SK-N-SH (cell line): Measurements from ENCODE around the gene METTL25B. TPM values are rescaled to one million over a fixed set of nuclear protein-coding genes. Genes with fewer than 3 reads are reported as not detected.

Experiments
- CTCF ChIA-PET: fragments of 300-600, 350-600 bp; formaldehyde crosslinking; extraction: SDS; loops from one replicate; lab custom pipeline; 2021; lab: Yijun Ruan, JAX
- POLR2A ChIA-PET: fragments of 350-600 bp; sonication (Branson Sonifier 250); formaldehyde crosslinking; extraction: SDS; loops from one replicate; lab custom pipeline; 2020; ENCODE audit warnings: antibody characterized with exemption, inconsistent platforms; lab: Yijun Ruan, JAX
- DNase-seq: peaks from one replicate; pipeline ENCODE4 v3.0.0; 2012
- H2AFZ ChIP-seq: fragments of 200-600 bp; sonication (generic); 2 replicates; pipeline ENCODE4 v1.8.1; 2016; ENCODE audit warnings: antibody characterized with exemption, mild to moderate bottlenecking, low read depth
- H3F3A ChIP-seq: fragments of 200-600 bp; sonication (generic); replicated peaks from 2 replicates; pipeline ENCODE3; 2016; ENCODE audit warnings: antibody characterized with exemption, mild to moderate bottlenecking; ENCODE audit not compliant: insufficient read depth
- H3K27ac ChIP-seq, 2 experiments: fragments of 200-500 bp in 1 of 2; fragments of 200-600 bp in 1 of 2; sonication (Bioruptor generic) in 1 of 2; sonication (generic), shearing (Covaris generic) in 1 of 2; 2 replicates each; pipeline versions ENCODE4 v1.5.1 to v1.6.1; 2014 to 2016; ENCODE audit warnings: low read depth in 2 of 2, inconsistent platforms in 1 of 2, low read length in 1 of 2, mild to moderate bottlenecking in 1 of 2, mixed read lengths in 1 of 2
- H3K27me3 ChIP-seq: fragments of 200-600 bp; sonication (generic), shearing (Covaris generic); 2 replicates; pipeline ENCODE4 v1.6.1; 2016; ENCODE audit warnings: mixed run types; ENCODE audit not compliant: insufficient read depth
- H3K36me3 ChIP-seq, 2 experiments: fragments of 200-500 bp in 1 of 2; fragments of 200-600 bp in 1 of 2; sonication (Bioruptor generic) in 1 of 2; sonication (generic) in 1 of 2; replicated peaks in 1 of 2; 2 replicates each; pipeline versions ENCODE3 to v1.5.1; 2014 to 2016; ENCODE audit warnings: low read length in 1 of 2, mild to moderate bottlenecking in 1 of 2; ENCODE audit not compliant: insufficient read depth in 2 of 2, control insufficient read depth in 1 of 2
- H3K4me1 ChIP-seq, 2 experiments: fragments of 200-500 bp in 1 of 2; fragments of 200-600 bp in 1 of 2; sonication (Bioruptor generic) in 1 of 2; sonication (generic), shearing (Covaris generic) in 1 of 2; 2 replicates each; pipeline versions ENCODE4 v1.5.1 to v1.6.1; 2014 to 2016; ENCODE audit warnings: low read depth in 1 of 2, low read length in 1 of 2, mixed run types in 1 of 2; ENCODE audit not compliant: insufficient read depth in 2 of 2, control insufficient read depth in 1 of 2
- H3K4me2 ChIP-seq: fragments of 200-600 bp; sonication (generic), shearing (Covaris generic); 2 replicates; pipeline ENCODE4 v1.6.1; 2017; ENCODE audit warnings: mixed run types
- H3K4me3 ChIP-seq, 2 experiments: fragments of 200-500 bp in 1 of 2; fragments of 200-600 bp in 1 of 2; sonication (Bioruptor generic) in 1 of 2; sonication (generic), shearing (Covaris generic) in 1 of 2; 2 replicates each; pipeline versions ENCODE4 v1.5.1 to v1.8.1; 2014 to 2016; ENCODE audit warnings: low read depth in 2 of 2, inconsistent platforms in 1 of 2, low read length in 1 of 2, mild to moderate bottlenecking in 1 of 2, mixed read lengths in 1 of 2, moderate library complexity in 1 of 2
- H3K79me2 ChIP-seq: fragments of 200-600 bp; sonication (generic); 2 replicates; pipeline ENCODE4 v1.8.1; 2017; ENCODE audit warnings: mild to moderate bottlenecking; ENCODE audit not compliant: insufficient read depth
- H3K9ac ChIP-seq: fragments of 200-600 bp; sonication (generic); 2 replicates; pipeline ENCODE4 v1.6.1; 2017; ENCODE audit warnings: mixed run types
- H3K9me2 ChIP-seq: fragments of 200-600 bp; sonication (generic); 2 replicates; pipeline ENCODE4 v1.6.1; 2017; ENCODE audit warnings: mixed run types
- H3K9me3 ChIP-seq: fragments of 200-600 bp; sonication (generic); 2 replicates; pipeline ENCODE4 v1.6.1; 2017; ENCODE audit warnings: mixed run types, mild to moderate bottlenecking, moderate library complexity
- H4K20me1 ChIP-seq: fragments of 200-600 bp; sonication (generic); 2 replicates; pipeline ENCODE4 v1.6.1; 2017; ENCODE audit warnings: mild to moderate bottlenecking, mixed run types; ENCODE audit not compliant: insufficient read depth
- CHD2 ChIP-seq: fragments of 150-350 bp; IDR thresholded peaks from 2 replicates; pipeline ENCODE4 v1.6.1; 2018; ENCODE audit warnings: low read length; ENCODE audit not compliant: partially characterized antibody
- EP300 ChIP-seq, 2 experiments: IDR thresholded peaks; 2 replicates each; pipeline versions ENCODE4 v1.4.0 to v1.6.1; 2012; ENCODE audit warnings: borderline replicate concordance in 1 of 2, low read depth in 1 of 2, low read length in 1 of 2
- EZH2phosphoT487 ChIP-seq: fragments of 200-600 bp; sonication (generic); IDR thresholded peaks from 2 replicates; pipeline ENCODE4 v1.6.1; 2017; ENCODE audit warnings: low read depth, mixed run types, mild to moderate bottlenecking, antibody characterized with exemption, moderate library complexity, borderline replicate concordance
- FOSL2 ChIP-seq: IDR thresholded peaks from 2 replicates; pipeline ENCODE4 v1.4.0; 2012; ENCODE audit warnings: low read depth, mild to moderate bottlenecking, moderate library complexity, borderline replicate concordance
- FOXJ3 ChIP-seq: sonication (generic); formaldehyde crosslinking; IDR thresholded peaks from 2 replicates; pipeline ENCODE4 v1.5.1; 2020; ENCODE audit warnings: mild to moderate bottlenecking, missing genetic modification reagents
- FOXM1 ChIP-seq: IDR thresholded peaks from 2 replicates; pipeline ENCODE4 v1.4.0; 2012; ENCODE audit warnings: low read depth, mild to moderate bottlenecking
- GATA2 ChIP-seq: sonication (generic); formaldehyde crosslinking; IDR thresholded peaks from 2 replicates; pipeline ENCODE4 v1.5.0; 2020; ENCODE audit warnings: mild to moderate bottlenecking, missing genetic modification reagents
- MXI1 ChIP-seq: IDR thresholded peaks from 2 replicates; pipeline ENCODE4 v1.6.1; 2012; ENCODE audit warnings: mild to moderate bottlenecking, low read depth, low read length, improper control_type of control experiment
- RCOR1 ChIP-seq: fragments of 150-350 bp; IDR thresholded peaks from 2 replicates; pipeline ENCODE4 v1.6.1; 2017; ENCODE audit warnings: antibody characterized with exemption, low read length
- SIN3A ChIP-seq: IDR thresholded peaks from 2 replicates; pipeline ENCODE4 v1.6.1; 2012; ENCODE audit warnings: low read depth, mild to moderate bottlenecking, low read length, moderate library complexity, borderline replicate concordance
- YY1 ChIP-seq: IDR thresholded peaks from 2 replicates; pipeline ENCODE4 v1.4.0; 2012; ENCODE audit warnings: low read depth, mild to moderate bottlenecking
- WGBS: methylation state at CpG from one replicate; pipeline ENCODE4 v1.1.6; 2017; ENCODE audit warnings: low lambda C conversion rate; 5-methylcytosine and 5-hydroxymethylcytosine counted together
- polyA plus RNA-seq, 3 experiments: library from polyadenylated mRNA; depleted of rRNA; stranded (reverse); fragments of >200 nt; gene quantifications; 2 replicates each; pipeline ENCODE4 v1.2.3, GENCODE V29; 2012
- TF ChIP-seq, protein P1 (sequence below): IDR thresholded peaks from 2 replicates; pipeline ENCODE4 v1.6.1; 2012; ENCODE audit warnings: mild to moderate bottlenecking, low read depth, low read length, moderate library complexity
- TF ChIP-seq, protein P2 (sequence below): IDR thresholded peaks from 2 replicates; pipeline ENCODE4; 2012
- TF ChIP-seq, protein P3 (sequence below): IDR thresholded peaks from 2 replicates; pipeline ENCODE4 v1.4.0; 2012; ENCODE audit warnings: low read depth, borderline replicate concordance
- TF ChIP-seq, protein P4 (sequence below): IDR thresholded peaks from 2 replicates; pipeline ENCODE4 v1.4.0; 2012; ENCODE audit warnings: low read depth, borderline replicate concordance

METTL25B gene
- polyA plus RNA-seq, 1 of the 3 experiments (the other 2 are of a cell fraction) = 20.1 TPM

DNA sequence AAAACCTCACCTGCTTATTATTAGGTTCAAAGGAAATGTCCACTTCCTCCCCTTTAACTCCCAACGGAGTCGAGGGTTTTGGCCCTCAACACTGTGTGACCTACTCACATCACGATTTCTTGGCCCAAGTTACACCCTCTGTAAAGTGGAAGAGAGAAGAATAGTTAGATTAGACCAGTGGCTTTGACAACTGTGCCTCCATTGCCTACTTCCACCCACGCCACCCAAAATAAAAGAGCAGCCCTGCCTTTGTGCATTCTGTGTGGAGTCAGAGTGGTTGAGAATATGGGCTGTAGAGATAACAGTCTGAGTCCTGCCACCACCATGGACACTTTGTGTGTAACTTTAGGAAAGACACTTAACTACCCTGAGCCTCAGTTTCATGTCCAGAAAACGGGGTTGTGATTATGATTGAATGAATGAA is 27.3 kb downstream of the METTL25B start:
- no peaks in the 10 kb centered on the region for H3K27me3 ChIP-seq
- H4K20me1 ChIP-seq = no peaks in the 10 kb centered on the region
- peaks cover 0 to 8% of the 10 kb centered on the region in 2 experiments for H3K36me3 ChIP-seq
- no peak overlapping the region for H3K4me2 ChIP-seq
- no peak overlapping the region for H3K9ac ChIP-seq
- H3F3A ChIP-seq = no peaks in the 10 kb centered on the region
- ChIA-PET POLR2A (interaction anchor here (1.5 kb wide), 1 partner anchor 27 kb away, joined by 4 read pairs; the partner anchor contains the start of genes ISG20L2 and METTL25B), CTCF (interaction anchor here (1.0 to 1.6 kb wide), 3 partner anchors 8 to 172 kb away, joined by 3 to 5 read pairs (median 3); no protein-coding TSS in a partner anchor)
- H3K9me2 ChIP-seq = no peaks in the 10 kb centered on the region
- H3K4me3 ChIP-seq = no peak overlapping the region
- H3K9me3 ChIP-seq = no peaks in the 10 kb centered on the region
- no peak overlapping the region for H3K27ac ChIP-seq
- peaks cover 0 to 12% of the 10 kb centered on the region in 2 experiments; a peak in 2 of 4 replicates for H3K4me1 ChIP-seq
- peaks cover 28% of the 10 kb centered on the region for H3K79me2 ChIP-seq
- H2AFZ ChIP-seq = no peak overlapping the region
- no peak for DNase-seq
- WGBS = 90% methylated on average over 5 of the region's 5 CpGs
- TF ChIP-seq, protein P1, sequence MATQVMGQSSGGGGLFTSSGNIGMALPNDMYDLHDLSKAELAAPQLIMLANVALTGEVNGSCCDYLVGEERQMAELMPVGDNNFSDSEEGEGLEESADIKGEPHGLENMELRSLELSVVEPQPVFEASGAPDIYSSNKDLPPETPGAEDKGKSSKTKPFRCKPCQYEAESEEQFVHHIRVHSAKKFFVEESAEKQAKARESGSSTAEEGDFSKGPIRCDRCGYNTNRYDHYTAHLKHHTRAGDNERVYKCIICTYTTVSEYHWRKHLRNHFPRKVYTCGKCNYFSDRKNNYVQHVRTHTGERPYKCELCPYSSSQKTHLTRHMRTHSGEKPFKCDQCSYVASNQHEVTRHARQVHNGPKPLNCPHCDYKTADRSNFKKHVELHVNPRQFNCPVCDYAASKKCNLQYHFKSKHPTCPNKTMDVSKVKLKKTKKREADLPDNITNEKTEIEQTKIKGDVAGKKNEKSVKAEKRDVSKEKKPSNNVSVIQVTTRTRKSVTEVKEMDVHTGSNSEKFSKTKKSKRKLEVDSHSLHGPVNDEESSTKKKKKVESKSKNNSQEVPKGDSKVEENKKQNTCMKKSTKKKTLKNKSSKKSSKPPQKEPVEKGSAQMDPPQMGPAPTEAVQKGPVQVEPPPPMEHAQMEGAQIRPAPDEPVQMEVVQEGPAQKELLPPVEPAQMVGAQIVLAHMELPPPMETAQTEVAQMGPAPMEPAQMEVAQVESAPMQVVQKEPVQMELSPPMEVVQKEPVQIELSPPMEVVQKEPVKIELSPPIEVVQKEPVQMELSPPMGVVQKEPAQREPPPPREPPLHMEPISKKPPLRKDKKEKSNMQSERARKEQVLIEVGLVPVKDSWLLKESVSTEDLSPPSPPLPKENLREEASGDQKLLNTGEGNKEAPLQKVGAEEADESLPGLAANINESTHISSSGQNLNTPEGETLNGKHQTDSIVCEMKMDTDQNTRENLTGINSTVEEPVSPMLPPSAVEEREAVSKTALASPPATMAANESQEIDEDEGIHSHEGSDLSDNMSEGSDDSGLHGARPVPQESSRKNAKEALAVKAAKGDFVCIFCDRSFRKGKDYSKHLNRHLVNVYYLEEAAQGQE = no peak
- TF ChIP-seq EZH2phosphoT487 = no peak
- TF ChIP-seq FOSL2 = no peak
- TF ChIP-seq SIN3A = no peak
- no peak for TF ChIP-seq RCOR1
- no peak for TF ChIP-seq YY1
- TF ChIP-seq, protein P2, sequence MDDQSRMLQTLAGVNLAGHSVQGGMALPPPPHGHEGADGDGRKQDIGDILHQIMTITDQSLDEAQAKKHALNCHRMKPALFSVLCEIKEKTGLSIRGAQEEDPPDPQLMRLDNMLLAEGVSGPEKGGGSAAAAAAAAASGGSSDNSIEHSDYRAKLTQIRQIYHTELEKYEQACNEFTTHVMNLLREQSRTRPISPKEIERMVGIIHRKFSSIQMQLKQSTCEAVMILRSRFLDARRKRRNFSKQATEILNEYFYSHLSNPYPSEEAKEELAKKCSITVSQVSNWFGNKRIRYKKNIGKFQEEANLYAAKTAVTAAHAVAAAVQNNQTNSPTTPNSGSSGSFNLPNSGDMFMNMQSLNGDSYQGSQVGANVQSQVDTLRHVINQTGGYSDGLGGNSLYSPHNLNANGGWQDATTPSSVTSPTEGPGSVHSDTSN = no peak
- TF ChIP-seq FOXJ3 (CRISPR knock-in tag) = no peak
- TF ChIP-seq FOXM1 = no peak
- TF ChIP-seq EP300 (IDR thresholded peaks at IDR 0.05; ENCODE audit: borderline replicate concordance in 1 of 2, low read depth in 1 of 2, low read length in 1 of 2) = no peak
- no peak for TF ChIP-seq GATA2 (CRISPR knock-in tag)

DNA sequence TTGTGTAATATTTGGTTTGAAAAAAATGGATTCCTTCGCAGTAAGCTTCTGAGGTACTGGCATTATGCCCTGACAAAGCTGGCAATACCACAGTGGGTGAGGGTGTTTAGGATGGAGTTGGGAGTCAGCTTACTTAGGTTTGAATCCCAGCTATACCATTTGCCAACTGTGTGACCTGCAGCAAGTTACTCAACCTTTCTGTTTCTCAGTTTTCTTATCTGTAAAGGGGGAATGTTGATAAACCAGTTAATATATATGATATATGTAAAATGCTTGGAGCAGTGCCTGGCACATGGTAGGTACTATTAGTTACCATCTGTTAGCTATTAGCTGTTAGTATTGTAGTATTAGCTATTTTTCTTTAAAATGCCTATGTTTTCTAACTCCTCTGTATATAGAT is 28.1 kb downstream of the METTL25B start:
- Histone ChIP-seq H3K27me3 (no peaks in the 10 kb centered on the region), H2AFZ (no peak overlapping the region), H3F3A (no peaks in the 10 kb centered on the region), H3K79me2 (peaks cover 20% of the 10 kb centered on the region), H3K4me2 (no peak overlapping the region), H3K9ac (no peak overlapping the region), H3K4me1 (peaks cover 0 to 12% of the 10 kb centered on the region in 2 experiments; a peak in 2 of 4 replicates), H3K27ac (no peak overlapping the region), H3K4me3 (no peak overlapping the region), H3K9me2 (no peaks in the 10 kb centered on the region), H4K20me1 (no peaks in the 10 kb centered on the region), H3K9me3 (no peaks in the 10 kb centered on the region), H3K36me3 (peaks cover 0 to 8% of the 10 kb centered on the region in 2 experiments)
- ChIA-PET CTCF (interaction anchor here (0.7 to 1.2 kb wide), 6 partner anchors 9 to 171 kb away, joined by 3 to 6 read pairs (median 3); no protein-coding TSS in a partner anchor), POLR2A (interaction anchor here (1.5 kb wide), 1 partner anchor 28 kb away, joined by 4 read pairs; the partner anchor contains the start of genes ISG20L2 and METTL25B)
- no peak for DNase-seq
- 85% methylated on average over 1 of the region's 1 CpG for WGBS
- no peak for TF ChIP-seq MXI1
- TF ChIP-seq, protein P3, sequence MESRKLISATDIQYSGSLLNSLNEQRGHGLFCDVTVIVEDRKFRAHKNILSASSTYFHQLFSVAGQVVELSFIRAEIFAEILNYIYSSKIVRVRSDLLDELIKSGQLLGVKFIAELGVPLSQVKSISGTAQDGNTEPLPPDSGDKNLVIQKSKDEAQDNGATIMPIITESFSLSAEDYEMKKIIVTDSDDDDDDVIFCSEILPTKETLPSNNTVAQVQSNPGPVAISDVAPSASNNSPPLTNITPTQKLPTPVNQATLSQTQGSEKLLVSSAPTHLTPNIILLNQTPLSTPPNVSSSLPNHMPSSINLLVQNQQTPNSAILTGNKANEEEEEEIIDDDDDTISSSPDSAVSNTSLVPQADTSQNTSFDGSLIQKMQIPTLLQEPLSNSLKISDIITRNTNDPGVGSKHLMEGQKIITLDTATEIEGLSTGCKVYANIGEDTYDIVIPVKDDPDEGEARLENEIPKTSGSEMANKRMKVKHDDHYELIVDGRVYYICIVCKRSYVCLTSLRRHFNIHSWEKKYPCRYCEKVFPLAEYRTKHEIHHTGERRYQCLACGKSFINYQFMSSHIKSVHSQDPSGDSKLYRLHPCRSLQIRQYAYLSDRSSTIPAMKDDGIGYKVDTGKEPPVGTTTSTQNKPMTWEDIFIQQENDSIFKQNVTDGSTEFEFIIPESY = no peak
- no peak for TF ChIP-seq CHD2
- TF ChIP-seq, protein P1 = no peak
- TF ChIP-seq, protein P4, sequence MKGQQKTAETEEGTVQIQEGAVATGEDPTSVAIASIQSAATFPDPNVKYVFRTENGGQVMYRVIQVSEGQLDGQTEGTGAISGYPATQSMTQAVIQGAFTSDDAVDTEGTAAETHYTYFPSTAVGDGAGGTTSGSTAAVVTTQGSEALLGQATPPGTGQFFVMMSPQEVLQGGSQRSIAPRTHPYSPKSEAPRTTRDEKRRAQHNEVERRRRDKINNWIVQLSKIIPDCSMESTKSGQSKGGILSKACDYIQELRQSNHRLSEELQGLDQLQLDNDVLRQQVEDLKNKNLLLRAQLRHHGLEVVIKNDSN = no peak
